GM15510 (cell line): ENCODE measurements around the gene PHC3.

Experiments
- POLR2A ChIP-seq: IDR thresholded peaks from 3 replicates; pipeline ENCODE4 v1.6.1; 2011; ENCODE audit warnings: borderline replicate concordance; ENCODE audit not compliant: insufficient read length; ENCODE audit errors: extremely low read depth

PHC3 gene

DNA sequence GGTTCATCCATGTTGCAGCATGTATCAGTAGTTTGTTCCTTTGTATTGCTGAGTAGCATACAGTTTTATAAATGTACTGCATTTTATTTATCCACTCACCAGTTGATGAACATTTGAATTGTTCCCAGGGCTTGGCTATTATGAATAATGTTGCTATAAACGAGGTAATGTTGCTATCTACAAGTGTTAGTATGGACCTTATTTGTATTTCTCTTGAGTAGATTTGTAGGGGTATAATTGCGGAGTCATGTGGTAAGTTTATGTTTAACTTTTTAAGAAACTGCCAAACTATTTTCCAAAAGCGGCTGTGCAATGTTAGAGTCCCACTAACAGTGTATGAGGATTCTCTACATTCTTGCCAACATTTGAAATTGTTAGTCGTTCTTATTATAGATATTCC lies 130.8 kb downstream of the PHC3 start:
- TF ChIP-seq POLR2A: no peak

DNA sequence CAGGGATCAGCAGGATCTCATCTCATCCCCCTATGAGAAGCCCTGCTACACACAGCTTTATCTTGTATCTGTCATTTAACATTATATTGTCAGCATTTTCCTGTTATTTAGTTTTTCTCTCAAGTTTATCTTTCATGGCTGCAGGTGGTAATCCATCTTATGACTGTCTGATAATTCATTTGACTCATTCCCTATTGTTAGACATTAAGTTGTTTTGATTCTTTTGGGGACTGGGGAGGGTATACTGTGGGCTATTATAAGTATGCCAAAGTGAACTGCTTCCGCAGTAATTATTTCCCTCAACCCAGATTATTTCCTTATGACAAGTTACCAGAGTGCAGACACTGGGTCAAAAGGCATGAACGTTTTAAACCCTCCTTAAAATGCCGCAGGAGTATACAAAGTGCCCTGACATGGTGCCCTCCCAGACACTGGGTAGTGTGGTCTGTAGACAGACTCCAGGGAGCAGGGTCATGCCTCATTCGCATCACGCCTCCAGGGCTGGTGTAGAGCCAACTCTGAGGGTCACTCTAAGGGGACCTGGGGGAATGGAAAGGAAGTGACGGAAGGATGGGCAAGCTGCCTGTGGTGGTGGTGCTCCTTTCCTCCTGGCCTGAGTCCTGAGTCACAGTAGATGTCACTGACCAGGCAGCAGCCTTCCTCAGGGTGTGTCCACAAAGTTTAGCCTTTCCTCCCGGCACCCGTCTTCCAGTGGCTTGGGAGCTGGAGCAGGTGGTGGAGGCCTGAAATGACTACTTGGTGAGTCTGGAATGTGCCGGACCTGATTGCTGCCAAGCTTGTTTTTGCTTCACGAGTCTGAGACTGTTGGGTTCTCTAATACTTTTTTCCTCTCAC lies 132.2 kb downstream of the PHC3 start:
- no peak for TF ChIP-seq POLR2A

DNA sequence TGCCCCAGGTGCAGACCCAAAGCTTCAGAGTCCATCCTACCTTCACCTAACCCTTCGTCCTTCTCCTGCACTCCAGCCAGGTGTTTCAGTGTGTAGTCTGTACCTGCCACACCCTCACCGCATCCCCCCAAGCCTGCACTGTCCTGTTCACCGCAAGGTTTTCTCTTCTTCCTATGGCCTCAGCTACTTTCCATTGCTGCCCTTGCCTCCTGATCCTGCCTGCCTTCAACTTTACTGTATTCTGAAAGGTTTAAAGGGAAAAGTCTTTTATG lies 134.5 kb downstream of the PHC3 start:
- TF ChIP-seq POLR2A: no peak

DNA sequence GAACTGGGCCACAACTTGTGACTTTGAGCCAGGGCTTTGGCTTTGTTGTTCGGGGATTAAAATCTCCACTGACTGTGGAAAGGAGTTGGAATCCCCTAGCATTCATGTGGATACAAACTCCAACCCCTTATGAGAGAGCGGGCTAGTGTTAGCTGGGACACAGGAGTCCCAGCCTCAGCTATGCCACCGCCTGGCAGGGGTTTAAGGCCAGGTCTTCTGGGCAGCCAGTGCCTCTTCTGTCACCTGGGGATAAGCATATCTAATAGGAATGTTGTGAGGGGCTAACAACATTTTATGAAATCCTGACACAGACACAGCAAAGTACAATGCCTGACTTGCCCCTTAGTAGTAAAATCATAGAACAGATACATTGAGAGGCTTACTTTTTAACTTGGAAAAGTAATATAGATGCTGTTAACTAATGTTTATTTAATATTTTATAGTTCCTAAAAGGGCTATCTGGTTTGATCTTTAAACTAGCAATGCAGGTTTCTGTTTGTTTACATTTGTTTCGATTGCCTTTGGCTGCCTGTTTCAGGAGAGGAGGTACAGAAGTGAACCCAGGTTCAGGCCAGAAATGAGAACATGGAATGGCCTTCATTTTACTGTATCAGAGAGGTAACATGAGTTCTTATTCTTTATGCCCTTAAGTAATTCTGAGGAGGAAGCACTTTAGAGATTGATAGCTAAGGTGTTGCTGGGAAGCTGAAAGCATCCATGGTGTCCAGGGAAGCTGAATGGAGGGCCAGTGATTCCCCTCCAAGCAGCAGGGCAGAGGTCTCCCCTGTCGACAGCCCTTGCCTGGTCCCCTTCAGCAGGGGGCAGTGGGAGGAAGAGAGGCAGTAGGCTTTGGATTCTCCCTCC lies 135.0 kb downstream of the PHC3 start:
- TF ChIP-seq POLR2A: no peak

DNA sequence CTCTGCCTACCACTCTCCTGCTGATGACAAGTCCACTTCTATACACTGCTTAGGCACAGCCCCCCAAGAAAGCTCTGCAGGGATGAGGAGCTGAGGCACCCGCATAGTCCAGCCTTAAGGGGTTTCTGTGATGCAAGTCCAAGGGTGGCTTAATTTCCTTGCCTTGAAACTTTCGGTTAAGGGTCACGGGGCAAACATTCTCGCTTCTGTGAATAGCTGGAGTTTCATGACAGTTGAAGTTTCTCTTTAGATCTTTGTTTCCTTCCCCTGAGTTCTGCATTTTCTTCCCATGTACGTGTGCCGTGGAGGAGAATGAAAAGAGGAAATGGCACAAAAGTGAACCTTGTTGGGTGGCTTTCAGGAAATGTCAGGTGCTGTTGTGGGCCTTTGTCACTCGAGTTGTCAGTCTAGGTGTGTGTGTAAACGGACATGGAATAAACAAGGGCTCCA lies 136.7 kb downstream of the PHC3 start:
- TF ChIP-seq POLR2A: no peak

DNA sequence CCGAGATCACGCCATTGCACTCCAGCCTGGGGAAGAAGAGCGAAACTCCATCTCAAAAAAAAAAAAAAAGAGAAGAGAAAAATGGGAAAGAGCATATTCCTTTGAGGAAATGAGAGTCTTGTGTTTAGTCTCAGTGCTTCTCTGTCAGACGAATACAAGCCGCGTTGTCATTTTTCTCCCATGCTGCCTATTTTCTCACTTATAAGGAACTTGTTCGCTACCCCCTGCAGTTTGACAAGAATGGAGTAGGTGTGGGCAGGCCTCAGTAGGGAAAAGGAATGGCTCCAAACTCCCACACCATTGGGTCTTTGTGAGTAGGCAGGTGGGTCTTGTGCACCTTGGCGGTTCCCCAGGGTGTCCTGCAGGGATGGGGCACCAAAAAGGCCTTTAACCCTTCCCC lies 137.3 kb downstream of the PHC3 start:
- no peak for TF ChIP-seq POLR2A

DNA sequence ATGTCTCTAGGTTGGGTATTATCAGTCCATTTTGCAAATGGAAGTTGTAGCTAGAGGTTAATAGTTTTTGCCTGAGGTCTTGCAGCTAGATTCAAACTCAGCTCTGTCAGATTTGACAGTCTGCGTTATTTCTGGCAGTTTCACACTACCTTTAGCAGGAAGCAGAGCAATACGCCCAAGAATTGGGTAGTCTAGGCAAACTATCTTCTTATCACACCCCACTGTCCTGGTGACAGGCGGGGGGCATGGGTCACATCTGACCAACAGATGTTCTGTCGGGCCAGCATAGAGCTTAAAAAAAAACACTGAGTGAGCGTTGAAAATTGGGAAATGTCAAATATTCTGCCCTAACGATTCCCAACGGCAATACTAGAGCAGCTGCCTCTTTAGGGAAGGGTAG lies 138.0 kb downstream of the PHC3 start:
- no peak for TF ChIP-seq POLR2A

DNA sequence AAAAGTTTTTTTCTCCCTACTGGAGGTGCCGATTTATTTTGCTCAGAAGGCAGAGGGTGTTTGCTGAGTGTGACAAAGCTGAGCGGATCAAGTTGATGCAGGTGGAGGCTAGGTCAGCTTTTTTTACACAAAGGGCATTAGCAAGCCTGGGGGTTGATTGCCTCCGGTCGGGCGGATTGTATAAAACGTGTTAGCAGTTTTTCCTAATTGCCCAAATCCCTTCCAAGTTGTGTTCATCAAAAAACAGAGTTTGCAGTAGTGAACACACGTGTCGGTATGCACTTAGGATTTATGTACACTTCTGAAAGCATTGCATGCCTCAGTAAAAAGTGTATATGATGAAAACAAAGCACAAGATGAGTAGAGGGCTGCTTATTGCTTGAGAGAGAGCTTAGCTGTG lies 141.1 kb downstream of the PHC3 start:
- TF ChIP-seq POLR2A: no peak

DNA sequence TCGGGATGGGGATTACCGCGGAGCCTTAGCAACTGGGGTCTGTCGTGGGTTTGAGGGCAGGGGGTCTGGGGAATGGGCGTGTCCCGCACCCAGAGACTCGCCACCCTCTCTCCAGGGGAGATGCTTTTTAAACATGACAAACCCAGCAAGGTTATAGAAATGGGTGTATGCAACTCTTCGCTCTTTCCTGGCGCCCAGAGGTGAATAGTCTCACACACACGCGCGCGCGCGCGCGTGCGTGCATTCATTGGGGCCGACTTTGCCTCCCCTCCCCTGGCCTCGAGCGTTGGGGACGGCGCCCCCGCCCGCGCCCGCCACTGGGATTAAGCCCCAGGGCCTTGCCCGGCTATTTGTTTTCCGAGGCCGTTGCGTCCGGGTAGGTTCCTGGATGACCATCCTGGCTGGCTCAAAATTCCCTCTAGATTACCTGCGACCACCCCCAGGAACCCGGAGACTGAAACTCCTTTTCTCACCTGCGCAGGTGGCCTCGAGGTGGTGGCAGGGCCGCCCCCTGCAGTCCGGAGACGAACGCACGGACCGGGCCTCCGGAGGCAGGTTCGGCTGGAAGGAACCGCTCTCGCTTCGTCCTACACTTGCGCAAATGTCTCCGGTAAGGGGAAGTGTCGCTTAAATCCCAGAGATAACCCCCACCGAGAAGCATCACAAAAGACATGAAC lies 143.0 kb downstream of the PHC3 start:
- no peak for TF ChIP-seq POLR2A
